Duodenal mucosa (tissue), 2 donors: Measurements from ENCODE around the gene TRIP12.
"Not testable (repeated sequence)": the region's sequence is repeated elsewhere in the genome, so short reads cannot be mapped to it uniquely, and the experiment has no call there.

ENCODE experiments used
- H3K27ac ChIP-seq: one replicate; pipeline ENCODE4 v1.7.0; 2013; ENCODE audit warnings: low read depth, low read length
- H3K27me3 ChIP-seq, 2 donors: one replicate each; pipeline ENCODE4 v1.7.0; 2013; ENCODE audit warnings: low read length in 2 of 2, control low read depth in 1 of 2; ENCODE audit not compliant: insufficient read depth in 2 of 2, control insufficient read depth in 1 of 2
- H3K36me3 ChIP-seq, 2 donors: one replicate each; pipeline ENCODE4 v1.7.0; 2013; ENCODE audit warnings: low read length in 2 of 2, control low read depth in 1 of 2; ENCODE audit not compliant: insufficient read depth in 2 of 2, control insufficient read depth in 1 of 2
- H3K4me1 ChIP-seq, 2 donors: one replicate each; pipeline ENCODE4 v1.7.0; 2013; ENCODE audit warnings: low read length in 2 of 2, control low read depth in 1 of 2; ENCODE audit not compliant: insufficient read depth in 2 of 2, control insufficient read depth in 1 of 2
- H3K4me3 ChIP-seq, 2 donors: one replicate each; pipeline ENCODE4 v1.7.0; 2013; ENCODE audit warnings: low read length in 2 of 2, low read depth in 1 of 2
- H3K9ac ChIP-seq, 2 donors: one replicate each; pipeline ENCODE4 v1.7.0; 2013; ENCODE audit warnings: low read length in 2 of 2, low read depth in 1 of 2
- H3K9me3 ChIP-seq, 2 donors: one replicate each; pipeline ENCODE4 v1.7.0; 2013; ENCODE audit warnings: low read length in 2 of 2, control low read depth in 1 of 2; ENCODE audit not compliant: control insufficient read depth in 1 of 2

TRIP12 gene

GRCh38 chr2:229810786-229811185 is 111.0 kb downstream of the TRIP12 start:
- H3K27ac ChIP-seq: no peak overlapping the region
- no peak overlapping the region for H3K4me3 ChIP-seq
- no peak overlapping the region for H3K9ac ChIP-seq
- H3K27me3 ChIP-seq: no peaks in the 10 kb centered on the region
- no peaks in the 10 kb centered on the region for H3K4me1 ChIP-seq
- peaks cover 49 to 66% of the 10 kb centered on the region in 2 donors for H3K36me3 ChIP-seq
- H3K9me3 ChIP-seq: no peaks in the 10 kb centered on the region

DNA sequence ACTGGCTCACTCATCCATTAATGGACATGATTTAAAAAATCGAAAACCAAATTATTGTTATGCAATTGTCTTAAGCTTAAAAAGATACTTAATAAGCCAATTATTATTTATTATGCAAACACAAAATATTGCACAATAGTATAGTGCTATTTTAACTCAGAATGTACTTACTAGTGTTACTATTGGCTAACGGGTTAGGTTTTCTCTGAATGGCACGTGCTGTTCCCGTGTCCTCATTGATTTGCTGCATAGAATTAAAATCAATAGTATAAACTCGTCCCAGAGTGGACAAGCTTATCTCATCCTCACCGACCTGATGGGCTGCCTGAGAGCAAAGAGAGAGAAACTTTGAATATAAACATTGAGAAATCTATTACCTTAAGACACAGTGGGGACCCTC is 116.2 kb downstream of the TRIP12 start:
- Histone ChIP-seq H3K9me3 (no peaks in the 10 kb centered on the region), H3K36me3 (peaks cover 40 to 70% of the 10 kb centered on the region in 2 donors), H3K4me1 (peaks cover 0 to 2% of the 10 kb centered on the region in 2 donors), H3K4me3 (no peak overlapping the region), H3K9ac (no peak overlapping the region), H3K27ac (no peak overlapping the region), H3K27me3 (no peaks in the 10 kb centered on the region)

- Histone ChIP-seq H3K4me1 (peaks cover 0 to 2% of the 10 kb centered on the region in 2 donors), H3K9me3 (no peaks in the 10 kb centered on the region), H3K27ac (no peak overlapping the region), H3K9ac (no peak overlapping the region), H3K36me3 (peaks cover 26 to 66% of the 10 kb centered on the region in 2 donors), H3K27me3 (no peaks in the 10 kb centered on the region), H3K4me3 (no peak overlapping the region)
Observed at GRCh38 chr2:229802785-229803184, 119.0 kb downstream of the TRIP12 start.

- Histone ChIP-seq H3K9me3 (no peaks in the 10 kb centered on the region), H3K27ac (no peak overlapping the region), H3K36me3 (peaks cover 32 to 67% of the 10 kb centered on the region in 2 donors), H3K9ac (no peak overlapping the region), H3K27me3 (no peaks in the 10 kb centered on the region), H3K4me3 (no peak overlapping the region), H3K4me1 (peaks cover 0 to 2% of the 10 kb centered on the region in 2 donors)
Observed at GRCh38 chr2:229800997-229801754, 120.6 kb downstream of the TRIP12 start.

- Histone ChIP-seq H3K27ac (no peak overlapping the region), H3K4me3 (no peak overlapping the region), H3K36me3 (peaks cover 41 to 72% of the 10 kb centered on the region in 2 donors), H3K27me3 (no peaks in the 10 kb centered on the region), H3K9ac (no peak overlapping the region), H3K4me1 (peaks cover 0 to 2% of the 10 kb centered on the region in 2 donors), H3K9me3 (no peaks in the 10 kb centered on the region)
Observed at GRCh38 chr2:229798446-229799155, 123.2 kb downstream of the TRIP12 start.

GRCh38 chr2:229795058-229795457 is 126.8 kb downstream of the TRIP12 start:
- Histone ChIP-seq H3K36me3 (peaks cover 57 to 80% of the 10 kb centered on the region in 2 donors), H3K27me3 (no peaks in the 10 kb centered on the region)

DNA sequence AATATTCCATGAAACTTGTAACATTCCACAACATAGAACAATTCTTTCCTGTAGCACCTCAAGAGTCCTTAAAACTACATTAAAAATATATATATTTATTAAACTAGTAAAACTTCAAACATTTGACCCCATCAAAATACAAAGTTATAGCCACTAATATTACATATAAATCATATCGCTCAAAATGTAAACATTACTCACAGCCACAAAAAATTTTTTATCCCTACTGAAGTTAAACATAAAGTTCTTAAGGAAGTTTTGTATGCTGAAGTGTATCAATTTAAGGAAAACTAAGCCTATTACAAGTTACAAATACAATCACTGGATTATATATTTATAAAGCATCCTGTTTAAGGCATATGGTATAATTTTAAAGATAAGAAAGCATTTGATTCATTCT is 127.2 kb downstream of the TRIP12 start:
- Histone ChIP-seq H3K27ac (no peak overlapping the region), H3K9me3 (no peaks in the 10 kb centered on the region), H3K27me3 (no peaks in the 10 kb centered on the region), H3K4me1 (no peaks in the 10 kb centered on the region), H3K9ac (no peak overlapping the region), H3K4me3 (no peak overlapping the region), H3K36me3 (peaks cover 61 to 78% of the 10 kb centered on the region in 2 donors)

More at GRCh38 chr2:229795058-229795457, 126.8 kb downstream of the TRIP12 start:
- H3K4me1 ChIP-seq: no peaks in the 10 kb centered on the region
- no peak overlapping the region for H3K9ac ChIP-seq
- H3K9me3 ChIP-seq: no peaks in the 10 kb centered on the region
- H3K4me3 ChIP-seq: no peak overlapping the region
- H3K27ac ChIP-seq: no peak overlapping the region

- not testable (repeated sequence) for H3K4me3 ChIP-seq, H3K27me3 ChIP-seq, H3K9me3 ChIP-seq, H3K4me1 ChIP-seq, H3K27ac ChIP-seq, H3K9ac ChIP-seq
- peaks cover 34 to 58% of the 10 kb centered on the region in 2 donors for H3K36me3 ChIP-seq
Observed at GRCh38 chr2:229786289-229786688, 135.5 kb downstream of the TRIP12 start.

DNA sequence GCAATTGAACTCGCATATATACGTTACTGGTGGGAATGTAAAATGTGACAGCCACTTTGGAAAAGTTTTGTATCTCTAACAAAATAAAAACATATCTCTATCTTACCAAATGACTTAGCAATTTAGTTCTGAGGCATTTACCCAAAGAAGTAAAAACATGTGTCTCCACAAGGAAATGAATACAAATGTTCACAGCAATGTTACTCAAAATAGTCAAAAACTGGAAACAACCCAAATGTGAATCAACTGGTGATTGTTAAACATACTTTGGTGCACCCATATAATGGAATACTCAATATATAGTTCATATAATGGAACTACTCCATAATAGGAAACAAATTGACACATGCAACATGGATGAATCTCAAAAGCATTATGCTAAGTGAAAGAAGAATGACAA is 137.0 kb downstream of the TRIP12 start:
- Histone ChIP-seq H3K36me3 (peaks cover 36 to 60% of the 10 kb centered on the region in 2 donors), H3K4me1 (no peaks in the 10 kb centered on the region)

GRCh38 chr2:229783108-229783721 is 138.6 kb downstream of the TRIP12 start:
- H3K9ac ChIP-seq: no peak overlapping the region
- H3K4me1 ChIP-seq: no peaks in the 10 kb centered on the region
- H3K4me3 ChIP-seq: no peak overlapping the region
- no peaks in the 10 kb centered on the region for H3K9me3 ChIP-seq
- H3K27ac ChIP-seq: no peak overlapping the region
- peaks cover 36 to 60% of the 10 kb centered on the region in 2 donors for H3K36me3 ChIP-seq
- H3K27me3 ChIP-seq: no peaks in the 10 kb centered on the region

More for the DNA sequence above, 137.0 kb downstream of the TRIP12 start:
- Histone ChIP-seq H3K27me3 (no peaks in the 10 kb centered on the region), H3K9me3 (no peaks in the 10 kb centered on the region), H3K4me3 (no peak overlapping the region), H3K27ac (no peak overlapping the region), H3K9ac (no peak overlapping the region)
